Measurements from ENCODE around the gene ARSG.
"Not testable (repeated sequence)": the region's sequence is repeated elsewhere in the genome, so short reads cannot be mapped to it uniquely, and the experiment has no call there.

DNA sequence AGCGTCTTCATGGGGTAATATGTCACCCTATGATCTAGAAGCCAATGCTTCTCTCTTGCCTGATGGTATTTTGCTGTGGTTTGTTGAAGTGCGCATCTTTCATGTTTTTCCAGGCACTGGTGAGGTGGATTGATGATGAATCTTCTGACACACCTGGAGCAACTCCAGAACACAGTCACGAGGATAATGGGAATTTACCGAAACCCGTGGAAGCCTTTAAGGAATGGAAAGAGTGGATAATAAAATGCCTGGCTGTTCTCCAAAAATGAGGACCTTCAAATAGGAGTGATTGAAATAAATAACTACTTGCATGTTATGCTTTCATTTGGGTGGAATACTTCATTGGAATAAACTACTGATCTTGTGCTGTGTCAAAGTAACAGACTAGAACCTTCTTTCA is 34.6 kb upstream of the ARSG start:
- not testable (repeated sequence) for TF ChIP-seq EZH2 (IDR thresholded peaks at IDR 0.05; ENCODE audit: borderline replicate concordance, low read length)
- TF ChIP-seq, protein P1, sequence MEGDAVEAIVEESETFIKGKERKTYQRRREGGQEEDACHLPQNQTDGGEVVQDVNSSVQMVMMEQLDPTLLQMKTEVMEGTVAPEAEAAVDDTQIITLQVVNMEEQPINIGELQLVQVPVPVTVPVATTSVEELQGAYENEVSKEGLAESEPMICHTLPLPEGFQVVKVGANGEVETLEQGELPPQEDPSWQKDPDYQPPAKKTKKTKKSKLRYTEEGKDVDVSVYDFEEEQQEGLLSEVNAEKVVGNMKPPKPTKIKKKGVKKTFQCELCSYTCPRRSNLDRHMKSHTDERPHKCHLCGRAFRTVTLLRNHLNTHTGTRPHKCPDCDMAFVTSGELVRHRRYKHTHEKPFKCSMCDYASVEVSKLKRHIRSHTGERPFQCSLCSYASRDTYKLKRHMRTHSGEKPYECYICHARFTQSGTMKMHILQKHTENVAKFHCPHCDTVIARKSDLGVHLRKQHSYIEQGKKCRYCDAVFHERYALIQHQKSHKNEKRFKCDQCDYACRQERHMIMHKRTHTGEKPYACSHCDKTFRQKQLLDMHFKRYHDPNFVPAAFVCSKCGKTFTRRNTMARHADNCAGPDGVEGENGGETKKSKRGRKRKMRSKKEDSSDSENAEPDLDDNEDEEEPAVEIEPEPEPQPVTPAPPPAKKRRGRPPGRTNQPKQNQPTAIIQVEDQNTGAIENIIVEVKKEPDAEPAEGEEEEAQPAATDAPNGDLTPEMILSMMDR (IDR thresholded peaks at IDR 0.05; ENCODE audit: low read length) = not testable (repeated sequence)

Data from OCI-LY1 (cell line).